ENCODE measurements around the gene DOCK10.

DOCK10 gene

DNA sequence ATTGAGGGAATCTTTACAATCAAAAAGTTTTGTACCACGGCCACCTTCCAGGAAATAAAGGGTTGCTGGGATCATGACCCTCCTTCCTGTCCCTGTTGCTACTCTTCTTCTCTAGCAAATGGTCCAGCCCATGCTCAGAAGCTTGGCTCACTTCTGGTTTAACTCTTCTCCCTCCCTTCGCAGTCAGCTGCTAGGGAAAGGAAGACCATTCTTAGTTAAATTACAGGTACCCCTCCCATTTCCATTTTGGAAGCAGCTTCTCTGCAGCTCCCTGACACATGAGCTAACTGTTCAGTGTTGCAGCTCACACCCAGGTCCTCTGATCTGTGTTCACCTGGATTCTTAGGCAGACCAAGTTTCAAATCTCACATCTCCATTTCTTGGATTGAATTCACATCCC lies 100.3 kb downstream of the DOCK10 start:
- Histone ChIP-seq H3K9ac (peak overlapping the region; percentile 64), H3K27me3 (no peaks in the 10 kb centered on the region), H3K9me3 (no peaks in the 10 kb centered on the region), H3K36me3 (peaks cover 4% of the 10 kb centered on the region; the same call in 1 of the 2 replicates), H3K4me1 (peaks cover 64% of the 10 kb centered on the region), H3K4me2 (peak overlapping the region; percentile 91), H4K20me1 (peaks cover 29% of the 10 kb centered on the region), H3K27ac (peak overlapping the region; percentile 86), H3K4me3 (peak overlapping the region; percentile 77)
- TF ChIP-seq Cebpa-rat (IDR thresholded peaks at IDR 0.05): no peak

DNA sequence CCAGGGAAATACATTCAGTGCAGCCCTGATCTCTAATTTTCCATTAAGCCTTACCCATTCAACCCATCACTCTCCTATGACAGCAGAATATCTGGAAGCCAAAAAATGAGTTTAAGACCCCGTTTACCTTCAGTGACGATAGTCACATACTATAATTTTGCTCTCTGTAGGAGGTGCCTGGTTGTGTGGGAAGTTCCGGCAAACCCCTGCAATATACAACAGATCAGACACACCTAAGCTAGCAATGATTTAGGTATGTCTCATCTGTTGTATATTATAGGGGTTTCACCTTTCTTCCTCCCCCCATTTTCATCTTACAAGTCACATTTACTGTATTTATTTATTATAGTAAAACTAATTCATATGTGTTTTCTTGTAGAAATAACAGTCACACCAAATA lies 101.7 kb downstream of the DOCK10 start:
- Histone ChIP-seq H3K27ac (peak overlapping the region; percentile 86), H3K36me3 (peaks cover 11% of the 10 kb centered on the region; the same call in 1 of the 2 replicates), H3K9ac (no peak overlapping the region), H3K4me1 (peaks cover 68% of the 10 kb centered on the region), H3K9me3 (no peaks in the 10 kb centered on the region), H3K4me2 (peak overlapping the region; percentile 91), H3K4me3 (no peak overlapping the region), H4K20me1 (peaks cover 42% of the 10 kb centered on the region), H3K27me3 (no peaks in the 10 kb centered on the region)
- no peak for TF ChIP-seq Cebpa-rat (IDR thresholded peaks at IDR 0.05)

DNA sequence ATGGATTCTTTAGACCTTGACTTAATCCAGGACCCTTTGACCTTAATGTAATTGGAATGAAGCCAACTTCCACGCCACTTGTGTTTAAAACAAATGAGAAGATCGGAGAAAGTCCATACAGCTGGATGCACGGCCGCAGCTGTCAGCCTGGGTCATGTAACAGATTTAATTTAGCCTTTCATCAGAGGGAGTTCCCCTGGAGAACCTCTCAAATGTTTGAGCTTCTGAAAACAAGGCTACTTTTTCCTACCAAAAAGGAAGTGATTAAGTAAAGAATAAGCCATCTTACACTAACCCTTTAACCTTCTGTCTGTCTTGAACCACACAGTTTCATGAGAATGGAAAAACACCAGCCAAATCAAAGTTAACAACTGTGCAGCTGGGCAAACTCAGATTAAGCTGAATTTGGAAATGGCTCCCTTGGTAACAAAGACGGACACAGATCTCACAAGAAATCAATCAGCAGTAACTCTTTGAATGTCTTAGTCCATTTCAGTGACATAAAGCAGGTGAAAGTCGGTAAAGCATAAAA lies 103.6 kb downstream of the DOCK10 start:
- peak overlapping the region; percentile 86 for H3K27ac ChIP-seq
- peak overlapping the region; percentile 27; the same call in 1 of the 2 replicates for H3K4me3 ChIP-seq
- H3K9ac ChIP-seq: peak overlapping the region; percentile 6; the same call in 1 of the 2 replicates
- no peaks in the 10 kb centered on the region for H3K9me3 ChIP-seq
- peak overlapping the region; percentile 91 for H3K4me2 ChIP-seq
- peaks cover 61% of the 10 kb centered on the region for H4K20me1 ChIP-seq
- H3K36me3 ChIP-seq: peaks cover 28% of the 10 kb centered on the region; the same call in 1 of the 2 replicates
- no peak for TF ChIP-seq Cebpa-rat (IDR thresholded peaks at IDR 0.05)
- H3K27me3 ChIP-seq: no peaks in the 10 kb centered on the region
- H3K4me1 ChIP-seq: peaks cover 81% of the 10 kb centered on the region

DNA sequence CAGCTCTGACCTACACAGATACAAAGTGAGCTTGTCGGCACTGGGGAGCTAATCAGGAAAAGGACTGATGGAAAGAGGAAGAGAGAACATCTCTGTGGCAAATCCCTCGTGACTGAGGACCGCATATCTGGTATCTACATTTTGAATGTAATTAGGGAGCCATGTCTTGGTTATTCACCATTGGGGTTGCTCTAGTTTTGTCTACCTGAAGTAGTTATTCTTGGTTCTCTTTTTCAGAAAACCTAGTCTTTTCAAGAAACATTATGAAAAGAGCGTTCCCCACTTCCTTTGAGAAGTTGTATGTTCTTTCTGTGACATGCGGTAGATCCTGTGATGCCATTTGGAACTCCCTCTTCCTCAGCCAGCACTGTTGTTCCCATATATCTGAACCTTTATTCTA lies 104.4 kb downstream of the DOCK10 start:
- Histone ChIP-seq H3K4me3 (peak overlapping the region; percentile 27; the same call in 1 of the 2 replicates), H3K27me3 (no peaks in the 10 kb centered on the region), H3K4me2 (peak overlapping the region; percentile 91), H3K27ac (peak overlapping the region; percentile 86; the same call in 1 of the 2 replicates), H3K36me3 (peaks cover 37% of the 10 kb centered on the region; the same call in 1 of the 2 replicates), H3K9ac (peak overlapping the region; percentile 6; the same call in 1 of the 2 replicates), H3K9me3 (no peaks in the 10 kb centered on the region), H3K4me1 (peaks cover 80% of the 10 kb centered on the region), H4K20me1 (peaks cover 69% of the 10 kb centered on the region)
- TF ChIP-seq Cebpa-rat (IDR thresholded peaks at IDR 0.05): no peak

DNA sequence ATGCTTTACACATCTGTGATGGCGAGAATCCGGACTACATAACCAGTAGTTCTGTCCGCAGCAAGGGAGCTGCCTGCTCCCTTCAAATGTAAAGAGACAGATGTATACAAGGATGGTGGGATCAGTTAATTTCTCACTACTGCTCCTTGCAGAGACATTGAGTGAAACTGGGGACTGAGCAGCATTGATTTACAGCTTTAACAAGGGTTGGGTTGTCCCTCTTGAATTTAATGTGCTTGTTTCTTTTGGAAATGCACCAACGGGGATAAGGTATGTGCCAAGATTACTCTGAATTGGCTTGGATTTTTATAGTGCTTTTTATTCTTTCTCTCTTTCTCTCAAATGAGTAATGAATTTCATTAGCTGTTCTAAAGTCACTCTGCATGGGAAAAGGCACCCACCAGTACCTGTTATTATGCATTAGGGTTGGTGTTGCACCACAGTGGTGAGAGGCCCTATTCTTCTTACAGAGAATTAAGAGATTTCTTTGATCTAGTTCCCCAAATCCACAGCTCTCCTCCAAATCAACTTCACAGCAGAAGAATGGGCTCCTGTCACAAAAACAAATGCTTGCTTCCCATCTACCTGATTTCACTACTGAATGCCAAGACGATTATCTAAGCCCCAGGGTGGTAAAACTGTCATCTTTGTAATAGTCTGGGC lies 107.6 kb downstream of the DOCK10 start:
- Histone ChIP-seq H3K9ac (no peak overlapping the region), H3K4me3 (no peak overlapping the region), H3K4me2 (no peak overlapping the region), H3K36me3 (peaks cover 65% of the 10 kb centered on the region), H3K4me1 (peaks cover 48% of the 10 kb centered on the region), H3K27me3 (no peaks in the 10 kb centered on the region), H3K27ac (no peak overlapping the region), H3K9me3 (no peaks in the 10 kb centered on the region), H4K20me1 (peaks cover 97% of the 10 kb centered on the region)
- no peak for TF ChIP-seq Cebpa-rat (IDR thresholded peaks at IDR 0.05)

DNA sequence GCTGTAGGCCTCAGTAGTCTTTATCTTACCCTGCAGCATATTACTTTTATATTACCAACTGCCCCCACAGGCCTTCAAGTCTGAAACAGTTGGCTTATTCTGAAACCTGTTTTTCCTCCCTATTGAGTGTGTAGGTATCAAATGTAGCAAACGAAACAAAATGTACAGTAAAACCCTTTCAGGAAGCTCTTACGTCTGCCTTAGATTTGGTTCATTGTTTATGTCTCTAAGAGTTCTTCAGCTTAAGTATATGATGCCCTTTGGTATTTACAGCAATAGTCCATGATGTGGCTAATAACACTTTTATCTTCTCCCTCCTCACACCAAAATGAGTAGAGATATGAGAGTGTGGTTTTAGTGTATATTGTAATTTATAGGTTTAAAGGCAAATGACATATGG lies 108.8 kb downstream of the DOCK10 start:
- H4K20me1 ChIP-seq: peaks cover 100% of the 10 kb centered on the region
- H3K4me2 ChIP-seq: no peak overlapping the region

GRCh38 chr2:224932522-224932921 lies 109.7 kb downstream of the DOCK10 start:
- H3K27me3 ChIP-seq: no peaks in the 10 kb centered on the region
- H4K20me1 ChIP-seq: peaks cover 100% of the 10 kb centered on the region
- no peak overlapping the region for H3K4me2 ChIP-seq
- H3K27ac ChIP-seq: no peak overlapping the region
- H3K4me3 ChIP-seq: no peak overlapping the region
- H3K9me3 ChIP-seq: no peaks in the 10 kb centered on the region
- TF ChIP-seq Cebpa-rat (IDR thresholded peaks at IDR 0.05): no peak
- no peak overlapping the region for H3K9ac ChIP-seq
- H3K4me1 ChIP-seq: peaks cover 42% of the 10 kb centered on the region
- peaks cover 87% of the 10 kb centered on the region for H3K36me3 ChIP-seq

More for the DNA sequence above, 108.8 kb downstream of the DOCK10 start:
- peaks cover 78% of the 10 kb centered on the region for H3K36me3 ChIP-seq
- H3K27ac ChIP-seq: no peak overlapping the region
- H3K27me3 ChIP-seq: no peaks in the 10 kb centered on the region
- no peaks in the 10 kb centered on the region for H3K9me3 ChIP-seq
- no peak overlapping the region for H3K4me3 ChIP-seq
- TF ChIP-seq Cebpa-rat (IDR thresholded peaks at IDR 0.05): no peak
- peaks cover 42% of the 10 kb centered on the region for H3K4me1 ChIP-seq
- no peak overlapping the region for H3K9ac ChIP-seq

DNA sequence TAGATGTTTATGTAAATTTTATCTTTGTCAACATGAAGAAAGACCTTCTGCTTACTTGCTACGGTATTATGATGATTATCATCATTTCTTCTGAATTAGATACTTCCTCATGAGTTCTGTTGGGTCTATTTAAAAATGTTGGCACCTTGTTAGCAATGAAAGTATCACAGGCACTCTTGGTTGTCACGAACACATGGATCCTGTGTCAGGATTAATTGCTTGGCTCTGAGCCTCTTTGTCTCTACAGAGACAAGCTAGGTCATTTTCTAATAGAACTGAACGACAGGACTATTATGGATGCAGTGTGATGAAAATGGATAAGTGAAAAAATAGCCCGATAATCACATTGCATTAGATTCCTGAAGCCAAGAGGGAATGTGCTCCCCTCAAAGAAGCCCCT lies 110.3 kb downstream of the DOCK10 start:
- H4K20me1 ChIP-seq: peaks cover 100% of the 10 kb centered on the region
- H3K9ac ChIP-seq: no peak overlapping the region
- peaks cover 92% of the 10 kb centered on the region for H3K36me3 ChIP-seq
- TF ChIP-seq Cebpa-rat (IDR thresholded peaks at IDR 0.05): no peak
- H3K27ac ChIP-seq: no peak overlapping the region
- no peaks in the 10 kb centered on the region for H3K9me3 ChIP-seq
- H3K27me3 ChIP-seq: no peaks in the 10 kb centered on the region
- no peak overlapping the region for H3K4me3 ChIP-seq
- H3K4me2 ChIP-seq: no peak overlapping the region
- H3K4me1 ChIP-seq: peaks cover 42% of the 10 kb centered on the region

GRCh38 chr2:224930990-224931389 lies 111.3 kb downstream of the DOCK10 start:
- Histone ChIP-seq H3K9me3 (no peaks in the 10 kb centered on the region), H3K4me3 (no peak overlapping the region), H3K27ac (0 out of 2 replicates have a peak overlapping the region, but pooled peaks have one; percentile 35), H3K27me3 (no peaks in the 10 kb centered on the region), H3K9ac (no peak overlapping the region), H3K36me3 (peaks cover 99% of the 10 kb centered on the region), H3K4me2 (no peak overlapping the region), H4K20me1 (peaks cover 100% of the 10 kb centered on the region), H3K4me1 (peaks cover 48% of the 10 kb centered on the region)
- TF ChIP-seq Cebpa-rat (IDR thresholded peaks at IDR 0.05): no peak

DNA sequence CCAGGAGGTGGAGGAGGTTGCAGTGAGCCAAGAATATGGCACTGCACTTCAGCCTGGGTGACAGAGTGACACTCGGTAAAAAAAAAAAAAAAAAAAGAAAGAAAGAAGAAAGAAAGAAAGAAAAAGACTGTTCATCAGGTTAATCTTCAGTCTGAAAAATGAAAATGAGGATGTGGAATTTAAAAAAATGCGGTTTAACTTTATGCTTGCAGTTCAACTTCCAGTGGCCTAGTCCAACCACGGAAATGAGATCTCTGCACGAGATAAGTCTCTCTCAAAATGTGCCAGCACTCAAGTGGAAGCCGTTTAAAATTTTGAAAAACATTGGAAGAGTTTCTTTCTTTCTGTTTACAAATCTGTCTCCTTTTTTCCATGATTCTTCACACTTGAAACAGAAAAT lies 112.1 kb downstream of the DOCK10 start:
- no peaks in the 10 kb centered on the region for H3K27me3 ChIP-seq
- H3K4me3 ChIP-seq: no peak overlapping the region
- H3K4me1 ChIP-seq: peaks cover 57% of the 10 kb centered on the region
- no peak overlapping the region for H3K9ac ChIP-seq
- peaks cover 99% of the 10 kb centered on the region for H3K36me3 ChIP-seq
- peaks cover 100% of the 10 kb centered on the region for H4K20me1 ChIP-seq
- no peak for TF ChIP-seq Cebpa-rat (IDR thresholded peaks at IDR 0.05)
- no peak overlapping the region for H3K27ac ChIP-seq
- H3K4me2 ChIP-seq: no peak overlapping the region
- H3K9me3 ChIP-seq: no peaks in the 10 kb centered on the region
